Ovary (tissue), 3 donors: ENCODE measurements around the gene GUK1.

Experiments
- CTCF ChIP-seq, 3 donors: fragments of 450-650 bp in 2 of 3; fragments of 200-600 bp in 1 of 3; IDR thresholded peaks; one replicate each; pipeline versions ENCODE4 v1.5.1 to v1.8.0; 2016 to 2022; ENCODE audit warnings: antibody characterized with exemption in 3 of 3, mild to moderate bottlenecking in 1 of 3
- EP300 ChIP-seq: sonication (generic); formaldehyde crosslinking; IDR thresholded peaks from one replicate; pipeline ENCODE4 v1.6.1; 2017; ENCODE audit warnings: antibody characterized with exemption
- donor health status: DM: no; HTN: no; CAD: no.

- TF ChIP-seq CTCF (IDR thresholded peaks at IDR 0.05), result no peak
- TF ChIP-seq EP300, result no peak
These were observed 22.4 kb downstream of the GUK1 start for GRCh38 chr1:228162286-228163006.
